ENCODE results near the gene AFAP1. TPM values are rescaled to one million over a fixed set of nuclear protein-coding genes. Genes with fewer than 3 reads are reported as not detected.

The AFAP1 gene
- polyA plus RNA-seq, 1 donor (not counting 4 experiments of a cell fraction or from before 2014, with no cell fraction given): 7.6 TPM

- Histone ChIP-seq H3K9me1 (ENCODE audit: control insufficient read depth, extremely low read depth, insufficient read depth, low read length) (no peaks in the 10 kb centered on the region), H3K27me3 (ENCODE audit: control insufficient read depth, extremely low read depth, insufficient read depth, low read length) (no peaks in the 10 kb centered on the region), H3K27ac (ENCODE audit: control insufficient read depth, insufficient read depth, low read length) (no peak overlapping the region), H4K20me1 (ENCODE audit: control insufficient read depth, extremely low read depth, insufficient read depth, low read length) (peaks cover 2% of the 10 kb centered on the region), H3K9ac (ENCODE audit: control insufficient read depth, extremely low read depth, insufficient read depth, low read length) (no peak overlapping the region), H3K4me1 (ENCODE audit: control insufficient read depth, extremely low read depth, insufficient read depth, low read length) (no peaks in the 10 kb centered on the region), H3K36me3 (ENCODE audit: control insufficient read depth in 2 of 2, extremely low read depth in 1 of 2, insufficient read depth in 2 of 2, low read length in 2 of 2) (peaks cover 25 to 42% of the 10 kb centered on the region in 2 experiments), H2AFZ (ENCODE audit: control insufficient read depth, low read length) (no peak overlapping the region), H3K4me2 (ENCODE audit: control insufficient read depth, extremely low read depth, insufficient read depth, low read depth, low read length) (no peak overlapping the region), H3K9me3 (ENCODE audit: control insufficient read depth, low read depth, low read length) (no peaks in the 10 kb centered on the region), H3K79me2 (ENCODE audit: control insufficient read depth, insufficient read depth, low read length) (no peaks in the 10 kb centered on the region), H3K4me3 (ENCODE audit: control insufficient read depth in 2 of 3, extremely low read depth in 1 of 3, insufficient read depth in 2 of 3, low read depth in 1 of 3, low read length in 3 of 3) (no peak overlapping the region)
- dilution Hi-C loops (cut with MboI; ENCODE audit: extremely low pct_ligation_motif_present, low sequenced_read_pairs): no loop called here
- no peak for DNase-seq (ENCODE audit: low read depth, low spot score)
- FAIRE-seq: no peak
- TF ChIP-seq EZH2 (IDR thresholded peaks at IDR 0.05; ENCODE audit: low read length) (no peak), CTCF (optimal IDR thresholded peaks at IDR 0.05 in 1 of 3, IDR thresholded peaks at IDR 0.05 in 1 of 3, conservative IDR thresholded peaks at IDR 0.05 in 1 of 3; ENCODE audit: extremely low read depth in 1 of 3, insufficient read depth in 2 of 3, low read length in 3 of 3) (no peak)
Observed at GRCh38 chr4:7769396-7770223, 170.1 kb downstream of the AFAP1 start.

DNA sequence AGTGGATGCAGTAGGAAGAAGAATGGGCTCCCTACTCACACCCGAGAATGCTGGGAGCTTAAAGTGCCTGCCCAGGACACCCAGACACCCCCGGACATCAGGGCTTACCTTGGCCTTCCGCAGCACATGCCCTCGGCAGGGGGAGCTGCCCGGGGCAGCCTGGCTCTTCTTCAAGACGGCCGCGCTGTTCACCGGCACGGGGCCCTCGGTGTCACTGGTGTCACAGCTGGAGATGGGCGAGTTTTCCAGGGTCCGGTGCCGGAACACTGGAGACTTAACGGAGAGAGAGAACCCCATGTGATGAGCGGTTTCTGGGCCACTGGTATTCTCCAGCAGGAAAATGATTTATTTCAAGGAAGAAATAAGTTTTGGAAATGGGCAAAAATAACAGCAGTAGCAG lies 170.9 kb downstream of the AFAP1 start:
- Histone ChIP-seq H3K9ac (ENCODE audit: control insufficient read depth, extremely low read depth, insufficient read depth, low read length) (no peak overlapping the region), H3K4me1 (ENCODE audit: control insufficient read depth, extremely low read depth, insufficient read depth, low read length) (no peaks in the 10 kb centered on the region), H3K27me3 (ENCODE audit: control insufficient read depth, extremely low read depth, insufficient read depth, low read length) (no peaks in the 10 kb centered on the region), H3K4me2 (ENCODE audit: control insufficient read depth, extremely low read depth, insufficient read depth, low read depth, low read length) (no peak overlapping the region), H3K9me3 (ENCODE audit: control insufficient read depth, low read depth, low read length) (no peaks in the 10 kb centered on the region), H3K27ac (ENCODE audit: control insufficient read depth, insufficient read depth, low read length) (no peak overlapping the region), H3K79me2 (ENCODE audit: control insufficient read depth, insufficient read depth, low read length) (no peaks in the 10 kb centered on the region), H3K9me1 (ENCODE audit: control insufficient read depth, extremely low read depth, insufficient read depth, low read length) (no peaks in the 10 kb centered on the region), H2AFZ (ENCODE audit: control insufficient read depth, low read length) (no peak overlapping the region), H3K4me3 (ENCODE audit: control insufficient read depth in 2 of 3, extremely low read depth in 1 of 3, insufficient read depth in 2 of 3, low read depth in 1 of 3, low read length in 3 of 3) (no peak overlapping the region), H4K20me1 (ENCODE audit: control insufficient read depth, extremely low read depth, insufficient read depth, low read length) (peaks cover 2% of the 10 kb centered on the region), H3K36me3 (ENCODE audit: control insufficient read depth in 2 of 2, extremely low read depth in 1 of 2, insufficient read depth in 2 of 2, low read length in 2 of 2) (peaks cover 25 to 39% of the 10 kb centered on the region in 2 experiments)
- DNase-seq (ENCODE audit: low read depth, low spot score) (no peak), FAIRE-seq (no peak)
- dilution Hi-C loops (cut with MboI; ENCODE audit: extremely low pct_ligation_motif_present, low sequenced_read_pairs): no loop called here
- no peak for TF ChIP-seq EZH2 (IDR thresholded peaks at IDR 0.05; ENCODE audit: low read length)
